ENCODE data around the gene CADM1. TPM values are rescaled to one million over a fixed set of nuclear protein-coding genes. Genes with fewer than 3 reads are reported as not detected.

Gene CADM1
- total and polyA plus RNA-seq, 9 donors: 6.6 to 61.2 (median 17.2) TPM

GRCh38 chr11:115135936-115136335, 368.3 kb downstream of the CADM1 start:
- intact Hi-C loops (cut with DNase I): no loop called here
- TF ChIP-seq POLR2A (IDR thresholded peaks at IDR 0.05) (no peak), EP300 (IDR thresholded peaks at IDR 0.05) (no peak), CTCF (IDR thresholded peaks at IDR 0.05) (no peak)
- H3K36me3 ChIP-seq: no peaks in the 10 kb centered on the region
- H3K4me3 ChIP-seq: no peak overlapping the region
- no peak overlapping the region for H3K27ac ChIP-seq
- WGBS, 3 donors: 76 to 81% (median 80%) methylated on average over 3 of the region's 3 CpGs
- no peaks in the 10 kb centered on the region for H3K9me3 ChIP-seq
- no peaks in the 10 kb centered on the region for H3K27me3 ChIP-seq
- H3K4me1 ChIP-seq (ENCODE audit: insufficient read depth): no peaks in the 10 kb centered on the region
- no peak for DNase-seq

- 91 to 92% (median 92%) methylated on average over 11 of the region's 11 CpGs for WGBS, 3 donors
- Histone ChIP-seq H3K27ac (no peak overlapping the region), H3K4me3 (no peak overlapping the region), H3K4me1 (ENCODE audit: insufficient read depth) (no peaks in the 10 kb centered on the region), H3K27me3 (no peaks in the 10 kb centered on the region), H3K9me3 (no peaks in the 10 kb centered on the region), H3K36me3 (no peaks in the 10 kb centered on the region)
- TF ChIP-seq EP300 (IDR thresholded peaks at IDR 0.05) (no peak), POLR2A (IDR thresholded peaks at IDR 0.05) (no peak), CTCF (IDR thresholded peaks at IDR 0.05) (no peak)
- intact Hi-C loops (cut with DNase I): no loop called here
- DNase-seq: no peak
Observed at GRCh38 chr11:115134926-115135325, 369.3 kb downstream of the CADM1 start.

GRCh38 chr11:115133475-115134209, 370.6 kb downstream of the CADM1 start:
- no peak for TF ChIP-seq EP300 (IDR thresholded peaks at IDR 0.05)
- no peak for TF ChIP-seq POLR2A (IDR thresholded peaks at IDR 0.05)
- TF ChIP-seq CTCF (IDR thresholded peaks at IDR 0.05): no peak
- H3K9me3 ChIP-seq: no peaks in the 10 kb centered on the region
- no peaks in the 10 kb centered on the region for H3K36me3 ChIP-seq
- intact Hi-C loops (cut with DNase I): no loop called here
- H3K27ac ChIP-seq: no peak overlapping the region
- WGBS, 3 donors: 84 to 87% (median 84%) methylated on average over 5 of the region's 5 CpGs
- no peak overlapping the region for H3K4me3 ChIP-seq
- H3K4me1 ChIP-seq (ENCODE audit: insufficient read depth): no peaks in the 10 kb centered on the region
- DNase-seq: no peak
- no peaks in the 10 kb centered on the region for H3K27me3 ChIP-seq

- no peak for TF ChIP-seq CTCF (IDR thresholded peaks at IDR 0.05)
- Histone ChIP-seq H3K27ac (no peak overlapping the region), H3K9me3 (no peaks in the 10 kb centered on the region), H3K36me3 (no peaks in the 10 kb centered on the region), H3K4me1 (ENCODE audit: insufficient read depth) (no peaks in the 10 kb centered on the region), H3K4me3 (no peak overlapping the region), H3K27me3 (no peaks in the 10 kb centered on the region)
- no peak for DNase-seq
- intact Hi-C loops (cut with DNase I): no loop called here
- 47 to 64% (median 49%) methylated on average over 6 to 7 of the region's 7 CpGs for WGBS, 3 donors
Observed at GRCh38 chr11:115132436-115133228, 371.6 kb downstream of the CADM1 start.
